NOMO-1 (cell line): ENCODE data around the gene DOC2A.

Experiments used
- DNase-seq, 2 experiments: peaks; one replicate each; lab custom pipeline; 2025; ENCODE audit not compliant: unreplicated experiment in 2 of 2; lab: John Stamatoyannopoulos, UW

Gene DOC2A

DNA sequence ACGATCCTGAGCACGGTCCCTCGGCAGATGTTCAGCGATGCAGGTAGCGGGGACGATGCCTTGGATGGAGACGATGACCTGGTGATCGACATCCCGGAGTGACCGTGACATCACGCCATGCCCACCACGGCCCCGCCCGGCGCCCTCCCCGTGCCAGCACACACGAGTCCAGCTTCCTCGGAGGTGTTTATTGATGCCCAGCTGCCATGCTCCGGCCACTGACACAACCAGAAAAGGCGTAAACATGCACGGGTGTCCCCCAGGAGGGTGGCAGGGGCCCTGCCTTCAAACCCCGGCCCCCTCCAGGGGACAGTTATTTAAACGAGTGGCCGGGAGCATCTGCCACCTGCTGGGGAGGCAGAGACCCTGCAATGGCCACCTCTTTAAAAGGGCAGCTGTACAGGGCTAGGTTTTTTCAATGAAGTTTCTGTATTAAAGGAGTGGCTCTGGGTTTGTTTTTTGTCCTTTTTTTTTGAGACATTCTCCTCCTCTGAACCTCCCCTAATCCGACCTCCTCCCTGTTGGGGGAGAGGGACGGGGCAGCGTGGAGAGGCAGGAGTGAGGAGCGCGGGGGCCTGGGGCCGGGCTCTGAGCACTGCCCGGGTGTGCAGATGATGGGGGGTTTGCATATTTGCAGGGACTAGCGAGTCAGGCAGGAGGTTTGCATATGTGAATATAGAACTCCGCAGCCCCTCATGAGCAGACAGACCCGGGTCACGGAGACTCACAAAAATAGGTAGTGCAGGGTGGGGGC lies 5.3 kb downstream of the DOC2A start:
- DNase-seq: peak in 1 of 2 experiments; percentile 30

DNA sequence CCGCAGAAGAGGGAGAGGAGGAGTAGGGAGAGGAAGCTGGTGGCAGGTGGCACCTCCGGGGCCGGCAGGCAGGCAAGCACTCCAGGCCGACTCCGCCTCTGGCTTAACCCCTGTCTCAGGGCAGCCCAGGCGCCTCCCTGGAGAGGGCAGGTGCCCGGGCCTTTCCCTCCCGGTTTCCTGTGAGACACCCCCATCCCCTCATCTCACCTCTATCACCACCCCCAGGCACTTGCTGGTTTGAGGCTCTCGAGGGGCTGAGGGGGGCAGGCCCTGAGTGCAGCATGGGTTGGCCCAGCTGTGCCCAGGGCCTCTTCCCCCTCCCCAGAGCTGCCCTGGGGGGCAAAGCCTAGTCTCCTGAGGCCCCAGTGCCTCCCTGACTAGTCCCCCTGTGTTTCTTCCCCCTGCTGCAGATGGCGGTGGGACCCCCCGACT lies 6.0 kb downstream of the DOC2A start:
- no peak for DNase-seq

DNA sequence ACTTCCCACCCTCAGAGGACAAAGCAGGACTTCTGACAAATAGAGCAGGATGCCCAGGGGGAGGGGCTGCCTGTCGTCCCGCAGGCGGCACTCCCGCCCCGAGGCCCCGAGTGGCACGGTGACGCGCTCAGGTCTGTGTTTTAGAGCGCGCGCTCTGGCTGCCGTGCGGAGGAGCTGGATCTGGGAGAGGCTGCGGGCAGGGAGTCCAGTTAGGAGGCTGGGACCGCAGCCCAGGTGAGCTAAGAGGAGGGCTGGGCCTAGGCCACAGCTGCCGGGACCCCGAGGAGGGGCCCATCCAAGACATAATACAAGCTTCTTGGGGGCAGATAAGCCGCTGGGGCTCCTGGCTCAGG lies 6.4 kb downstream of the DOC2A start:
- no peak for DNase-seq

DNA sequence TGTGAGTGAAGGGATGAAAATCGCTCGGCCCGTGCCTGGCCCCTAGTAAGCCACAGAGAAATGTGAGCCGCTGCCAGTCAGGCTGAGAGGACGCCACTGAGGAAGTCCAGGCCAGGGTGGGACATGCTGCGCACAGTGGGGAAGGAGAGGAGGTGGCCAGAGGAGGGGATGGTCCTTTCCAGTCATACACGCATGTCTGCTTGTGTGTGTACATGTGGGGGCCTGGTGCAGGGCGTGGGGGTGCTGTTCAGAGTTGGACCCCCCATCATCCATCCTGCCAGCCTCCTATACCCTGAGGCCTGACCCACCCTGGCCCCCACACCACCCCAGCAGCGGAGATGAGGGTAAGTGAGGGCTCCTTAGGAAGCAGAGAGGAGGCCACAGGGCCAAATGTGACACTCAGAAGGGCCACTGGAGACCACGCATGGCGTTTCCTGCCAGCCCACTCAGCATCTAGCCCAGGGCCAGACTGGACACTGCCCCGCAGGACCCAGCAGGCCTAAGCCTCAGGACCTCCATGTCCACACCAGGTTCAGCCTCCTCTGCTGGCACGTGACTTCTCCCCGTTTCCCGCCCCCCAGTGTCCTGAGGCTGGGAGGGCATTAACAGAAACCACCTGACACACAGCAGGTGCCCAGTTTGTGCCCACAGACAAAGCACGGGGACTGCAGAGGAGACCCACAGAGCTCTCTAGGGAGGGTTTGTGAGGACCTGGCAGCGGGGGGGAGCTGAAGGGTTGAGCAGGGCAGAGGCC lies 7.0 kb downstream of the DOC2A start:
- DNase-seq: no peak

DNA sequence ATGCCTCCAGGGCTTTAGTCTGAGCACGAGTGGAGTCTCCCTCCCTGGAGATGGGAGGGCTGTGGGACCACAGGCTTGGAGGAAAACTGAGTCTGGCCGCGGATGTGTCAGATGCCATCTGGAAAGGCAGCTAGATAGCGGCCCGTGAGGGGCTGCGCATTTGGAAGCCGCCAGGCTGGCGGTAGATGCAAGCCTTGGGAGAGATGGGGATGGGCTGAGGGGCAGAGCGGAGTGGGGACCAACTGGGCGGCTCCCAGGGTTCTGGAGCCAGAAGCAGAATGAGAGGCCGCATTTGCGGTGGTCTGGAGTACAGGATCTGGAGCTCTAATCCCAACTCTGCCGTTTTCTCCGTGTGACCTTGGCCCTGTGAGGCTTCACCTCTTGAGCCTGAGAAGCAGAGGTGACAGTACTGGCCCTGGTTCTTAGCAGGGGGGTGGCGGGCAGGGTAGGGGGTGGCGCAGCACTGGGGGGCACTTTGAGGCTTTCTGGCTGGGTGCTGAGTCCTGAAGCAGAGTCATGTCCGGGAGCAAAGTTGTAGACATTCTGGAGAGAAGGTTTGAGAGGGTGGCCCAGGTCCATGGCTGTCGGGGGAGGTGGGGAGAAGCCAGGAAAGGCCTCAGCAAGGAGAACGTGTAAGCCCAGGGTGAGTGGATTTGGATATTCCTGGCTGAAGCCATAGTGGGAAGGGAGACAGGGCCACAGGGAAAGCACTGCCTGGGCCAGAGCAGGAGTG lies 8.0 kb downstream of the DOC2A start:
- DNase-seq: no peak

DNA sequence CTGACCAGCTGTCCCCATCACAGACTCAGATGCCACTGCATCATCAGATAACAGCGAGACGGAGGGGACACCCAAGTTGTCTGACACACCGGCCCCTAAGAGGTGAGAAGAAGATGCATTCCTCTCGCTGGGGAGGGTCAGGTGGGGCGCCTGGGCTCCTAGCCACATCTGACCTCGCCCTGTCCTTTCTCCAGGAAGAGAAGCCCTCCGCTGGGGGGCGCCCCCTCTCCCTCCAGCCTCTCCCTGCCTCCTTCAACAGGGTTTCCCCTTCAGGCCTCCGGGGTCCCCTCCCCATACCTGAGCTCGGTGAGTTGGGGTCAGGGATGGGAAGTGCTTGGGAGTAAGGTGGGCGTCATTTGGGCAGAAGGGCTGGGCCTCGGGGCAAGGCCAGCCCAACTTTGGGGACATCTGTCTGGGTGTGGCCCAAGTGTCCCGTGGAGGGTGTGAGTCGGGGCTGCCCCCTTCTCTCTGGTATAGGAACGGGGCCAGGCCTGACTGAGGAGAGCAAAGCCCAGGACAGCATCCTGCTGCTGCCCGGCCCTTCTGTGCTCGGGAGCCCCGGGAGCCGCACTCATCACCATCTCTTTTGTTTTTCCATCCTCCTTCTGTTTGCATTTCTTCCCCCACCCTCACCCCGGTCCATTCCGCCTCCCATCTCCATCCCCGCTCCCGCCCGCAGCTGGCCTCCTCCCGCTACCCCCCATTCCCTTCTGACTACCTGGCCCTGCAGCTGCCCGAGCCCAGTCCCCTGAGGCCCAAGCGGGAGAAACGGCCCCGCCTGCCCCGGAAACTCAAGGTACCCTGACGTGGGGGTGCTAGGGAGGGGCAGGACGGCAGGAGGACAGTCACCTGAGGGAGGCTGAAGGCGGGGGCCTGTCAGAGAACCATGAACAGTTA lies 9.8 kb downstream of the DOC2A start:
- DNase-seq: no peak

DNA sequence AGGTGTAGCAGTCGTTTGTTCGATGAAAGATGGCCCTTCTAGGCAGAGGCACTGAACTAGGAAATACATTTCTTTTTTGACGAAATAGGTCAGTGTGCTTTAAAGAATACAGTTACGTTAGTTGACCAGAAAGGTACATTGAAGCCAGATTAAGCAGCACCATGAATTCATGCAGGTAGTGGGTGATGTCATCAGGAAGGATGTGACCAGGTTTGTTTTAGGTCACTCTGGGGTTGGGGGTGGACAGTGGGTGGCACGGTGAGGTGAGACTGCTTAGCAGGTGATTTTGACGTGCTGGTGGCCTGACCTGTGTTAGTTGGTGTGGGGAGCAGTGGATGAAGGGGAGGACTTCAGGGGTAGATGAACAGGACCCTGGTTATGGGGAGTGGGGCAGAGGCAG lies 11.2 kb downstream of the DOC2A start:
- no peak for DNase-seq

DNA sequence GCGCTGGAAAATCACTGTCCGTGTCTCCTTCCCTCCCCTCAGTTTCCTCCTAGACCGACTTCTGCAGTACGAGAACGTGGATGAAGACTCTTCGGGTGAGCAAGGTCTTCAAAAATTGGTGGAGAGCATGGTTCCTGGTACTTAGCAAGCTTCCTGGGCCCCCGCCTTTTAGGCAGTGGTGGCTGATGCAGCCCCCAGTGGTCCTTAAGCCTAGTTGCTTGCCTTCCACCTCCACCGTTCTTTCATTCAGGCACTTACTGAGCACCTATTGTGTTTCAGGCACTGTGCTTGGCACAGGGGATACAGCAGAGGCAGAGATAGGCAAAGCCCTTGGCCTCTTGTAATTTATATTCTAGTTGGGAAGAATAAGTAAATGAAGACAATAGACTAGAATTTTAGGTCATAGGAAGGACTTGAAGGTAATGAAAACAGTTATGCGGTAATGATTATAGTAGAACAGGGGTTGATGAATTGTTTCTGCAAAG lies 14.0 kb downstream of the DOC2A start:
- no peak for DNase-seq

DNA sequence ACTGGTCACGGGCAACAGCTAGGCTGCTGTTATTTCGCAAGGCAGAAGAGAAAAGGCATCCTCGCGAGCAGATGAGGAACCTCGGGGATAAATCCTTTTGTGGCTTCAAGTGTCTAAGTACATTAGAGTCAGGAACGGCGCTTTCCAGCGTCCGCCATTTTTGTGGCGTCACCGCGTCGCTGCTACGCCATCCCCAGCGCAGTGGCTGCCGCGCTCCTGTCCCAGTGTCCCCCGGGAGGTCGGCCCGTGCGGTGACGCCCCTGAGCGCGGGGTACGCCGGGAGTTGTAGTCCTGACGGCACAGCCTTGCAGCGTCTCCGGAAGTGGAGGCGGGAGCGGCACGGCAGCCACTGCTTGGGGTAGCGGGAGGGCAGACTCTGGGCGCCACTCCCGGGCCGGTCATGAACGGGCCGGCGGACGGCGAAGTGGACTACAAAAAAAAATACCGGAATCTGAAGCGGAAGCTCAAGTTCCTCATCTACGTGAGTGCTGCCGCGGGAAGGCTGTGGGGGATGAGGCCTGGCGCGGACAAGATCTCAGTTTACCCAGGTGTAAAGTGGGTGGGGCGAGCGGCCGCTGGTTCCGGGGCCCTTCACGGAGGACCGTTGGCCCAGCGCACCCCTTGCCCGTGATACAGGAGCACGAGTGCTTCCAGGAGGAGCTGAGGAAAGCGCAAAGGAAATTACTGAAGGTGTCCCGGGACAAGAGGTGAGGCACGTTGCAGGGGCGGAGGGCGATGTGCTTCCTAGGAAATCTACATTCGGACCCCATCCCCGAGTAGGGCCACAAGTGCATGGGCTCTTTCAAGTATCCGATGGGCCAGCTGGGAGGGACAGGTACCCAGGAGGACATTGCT lies 14.7 kb downstream of the DOC2A start, which contains the start of gene INO80E:
Gene INO80E (plus strand): TSS at position 331 of the 855 bp plus-strand sequence. CDS start 70 bp downstream, at position 401.
- peak; percentile 97 for DNase-seq

DNA sequence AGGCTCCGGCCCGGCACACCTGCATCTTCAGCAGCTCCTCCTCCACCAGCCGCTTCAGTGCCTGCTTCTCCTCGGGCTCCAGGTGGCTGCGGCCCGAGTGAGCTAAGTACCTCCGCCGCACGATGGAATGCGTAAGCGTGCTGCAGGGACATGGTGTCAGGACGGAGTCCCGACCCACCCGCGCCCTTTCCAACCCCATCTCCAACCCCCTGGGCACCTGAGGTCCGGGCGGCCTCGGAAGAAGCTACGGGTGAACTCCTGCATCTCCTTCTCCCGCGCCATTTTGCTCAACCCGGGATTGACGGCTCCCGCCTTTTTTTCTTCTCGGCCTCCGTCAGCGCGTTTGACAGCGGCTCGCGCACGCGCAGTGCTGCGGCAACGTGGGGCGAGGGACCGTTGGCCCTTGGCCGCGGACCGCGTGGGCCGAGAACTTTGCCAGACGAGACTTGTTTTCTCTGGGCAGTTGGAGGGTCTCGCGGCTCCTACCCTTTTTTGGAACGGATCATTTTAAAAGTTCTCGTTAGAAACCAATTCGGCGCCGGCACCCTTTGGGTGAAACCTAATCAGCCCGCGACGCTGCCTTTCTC lies 15.4 kb downstream of the DOC2A start, which contains the start of gene HIRIP3:
Gene HIRIP3 (minus strand): TSS at position 294 of the 587 bp plus-strand sequence. CDS start 12 bp downstream, at position 282.
- peak; percentile 82 to 90 for DNase-seq

DNA sequence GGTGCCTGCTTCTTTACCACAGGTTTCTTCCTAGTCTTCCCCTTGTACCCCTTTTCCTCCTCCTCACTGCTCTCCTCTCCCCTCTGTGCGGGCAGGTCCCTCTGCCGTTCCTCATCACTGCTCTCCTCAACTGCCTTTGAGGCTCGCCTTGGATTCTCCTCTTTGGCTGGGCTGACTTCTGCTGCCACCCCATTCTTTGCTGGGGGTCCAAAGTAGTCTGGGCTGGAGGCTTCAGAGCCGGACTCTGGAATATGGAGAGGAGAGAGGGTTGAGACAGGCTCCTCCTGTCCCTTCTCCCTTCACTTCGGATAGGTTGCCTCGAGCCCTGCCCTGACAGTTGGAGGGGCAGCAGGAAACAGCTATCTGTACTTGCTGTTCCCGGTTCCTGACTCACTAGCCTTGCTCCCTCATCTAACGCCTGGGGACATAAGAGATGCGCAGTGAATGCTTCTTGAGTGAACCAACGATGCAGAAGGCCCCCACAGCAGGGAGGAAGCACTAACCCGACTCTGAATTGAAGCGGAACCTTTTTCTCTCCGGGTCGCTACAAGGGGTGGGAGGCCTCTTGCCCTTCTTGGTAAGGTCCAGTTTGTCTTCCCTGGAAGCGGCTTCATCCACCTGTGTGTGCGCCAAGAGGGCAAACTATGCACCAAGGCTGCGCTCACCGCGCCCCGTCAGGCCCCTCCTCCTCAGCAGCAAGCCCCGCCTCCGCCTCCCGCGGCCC lies 16.1 kb downstream of the DOC2A start:
- DNase-seq: peak in 1 of 2 experiments; percentile 56

DNA sequence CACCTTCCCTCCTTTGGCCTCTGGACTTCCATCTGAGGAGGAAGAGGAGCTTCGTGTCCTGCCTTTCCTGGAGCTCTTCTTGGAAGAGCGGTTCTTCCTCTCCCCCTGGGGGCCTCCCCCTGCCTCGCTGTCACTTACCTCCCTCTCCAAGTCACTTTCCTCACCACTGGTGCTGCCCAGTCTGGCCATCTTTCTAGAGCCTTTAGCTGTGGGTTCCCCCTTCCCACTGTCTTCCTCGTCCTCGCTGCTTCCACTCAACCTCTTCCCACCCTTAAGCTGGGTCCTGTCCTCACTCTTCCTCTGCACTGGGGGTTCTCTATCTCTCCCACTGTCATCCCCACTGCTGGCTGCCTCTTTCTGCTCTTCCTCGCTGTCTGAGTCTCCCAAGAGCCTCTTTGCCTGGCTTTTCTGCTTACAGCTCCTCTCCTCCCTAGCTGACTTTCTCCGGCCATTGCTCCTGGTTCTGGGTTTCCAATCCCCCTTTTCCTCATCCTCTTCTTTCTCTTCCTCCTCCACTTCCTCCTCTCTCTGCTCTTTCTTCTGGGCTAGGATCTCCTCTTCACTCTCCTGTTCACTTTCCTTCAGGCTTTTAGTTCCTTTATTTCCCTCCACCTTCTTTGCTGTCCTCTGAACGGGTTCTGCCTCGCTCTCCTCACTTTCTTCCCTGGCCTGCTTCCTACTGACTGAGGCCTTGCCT lies 16.8 kb downstream of the DOC2A start:
- DNase-seq: no peak

DNA sequence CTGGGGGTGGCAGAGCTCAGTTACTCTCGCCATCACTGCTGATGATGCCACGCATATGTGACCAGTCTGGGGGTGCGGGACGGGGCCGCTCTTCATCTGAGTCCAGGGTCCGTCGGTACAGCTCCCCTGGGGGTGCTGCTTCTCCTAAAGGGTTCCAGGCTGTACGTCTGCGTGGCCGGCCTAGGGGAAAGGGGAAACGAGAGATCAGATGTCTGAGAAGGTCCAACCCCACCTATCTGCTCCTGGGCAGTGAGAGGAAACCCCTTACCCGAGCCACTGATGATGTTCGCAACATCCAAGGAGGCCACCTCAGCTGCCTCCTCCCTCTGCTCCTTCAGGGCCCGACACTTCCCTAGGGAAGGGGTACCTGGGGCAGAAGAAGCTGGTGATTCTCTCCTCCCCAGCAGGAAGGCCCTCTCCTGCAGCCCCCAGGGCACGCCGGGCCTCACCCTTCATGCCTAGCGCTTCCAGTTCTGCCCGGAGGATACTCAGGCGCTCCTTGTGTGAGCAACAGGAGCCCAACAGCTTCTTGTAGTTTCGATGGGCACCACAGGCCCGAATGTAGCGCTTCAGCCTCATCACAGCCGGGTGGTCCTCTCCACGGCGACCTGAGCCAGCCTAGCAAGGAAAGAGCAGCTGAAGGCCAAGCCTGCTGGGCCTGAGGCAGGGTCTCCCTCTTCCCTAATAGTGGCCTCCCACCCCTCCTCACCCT lies 17.5 kb downstream of the DOC2A start:
- DNase-seq: no peak

DNA sequence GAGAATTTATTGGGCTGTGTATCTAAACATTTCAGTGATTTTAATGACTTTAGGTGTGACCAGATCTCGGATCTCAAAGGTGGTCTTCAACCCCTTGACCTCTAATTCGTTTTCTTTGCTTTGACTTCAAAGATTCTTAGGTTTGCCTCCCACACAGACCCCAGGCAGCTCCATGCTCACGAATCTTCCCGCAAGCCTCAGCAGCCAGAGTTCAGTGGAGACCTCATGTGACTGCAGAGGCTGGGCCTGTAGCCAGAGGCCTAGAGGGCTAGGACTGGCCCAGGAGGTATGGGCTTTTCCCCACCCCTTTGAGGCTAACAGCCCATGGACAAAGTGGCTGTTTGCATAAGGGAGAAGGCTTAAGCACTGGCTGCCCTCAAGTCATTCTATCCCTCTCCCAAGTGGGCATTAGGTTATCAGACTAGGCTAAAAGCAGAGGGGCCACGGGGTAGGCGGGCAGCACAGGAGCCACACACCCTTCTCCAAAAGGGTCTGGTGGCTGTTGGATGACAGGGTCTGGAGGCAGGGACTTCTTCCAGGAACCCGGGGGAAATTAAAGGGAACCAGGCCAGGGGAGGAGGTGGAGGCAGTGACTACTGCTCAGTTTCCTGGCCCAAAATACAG lies 18.4 kb downstream of the DOC2A start:
- no peak for DNase-seq

DNA sequence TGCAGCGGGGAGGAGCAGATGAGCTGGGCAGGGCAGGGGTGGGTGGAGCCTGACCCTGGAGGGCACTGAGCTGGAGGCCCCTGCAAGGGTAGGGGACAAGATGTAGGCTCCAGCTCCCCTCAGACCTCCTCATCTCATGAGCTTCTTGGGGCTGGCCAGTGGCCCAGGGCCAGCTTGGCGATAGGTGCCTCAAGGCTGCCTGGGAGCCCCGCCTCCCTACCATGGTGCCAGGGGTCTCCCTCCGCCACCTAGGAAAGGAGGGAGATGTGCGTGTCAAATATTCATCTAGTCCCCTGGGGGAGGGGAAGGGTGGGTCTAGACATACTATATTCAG lies 19.3 kb downstream of the DOC2A start:
- DNase-seq: no peak

DNA sequence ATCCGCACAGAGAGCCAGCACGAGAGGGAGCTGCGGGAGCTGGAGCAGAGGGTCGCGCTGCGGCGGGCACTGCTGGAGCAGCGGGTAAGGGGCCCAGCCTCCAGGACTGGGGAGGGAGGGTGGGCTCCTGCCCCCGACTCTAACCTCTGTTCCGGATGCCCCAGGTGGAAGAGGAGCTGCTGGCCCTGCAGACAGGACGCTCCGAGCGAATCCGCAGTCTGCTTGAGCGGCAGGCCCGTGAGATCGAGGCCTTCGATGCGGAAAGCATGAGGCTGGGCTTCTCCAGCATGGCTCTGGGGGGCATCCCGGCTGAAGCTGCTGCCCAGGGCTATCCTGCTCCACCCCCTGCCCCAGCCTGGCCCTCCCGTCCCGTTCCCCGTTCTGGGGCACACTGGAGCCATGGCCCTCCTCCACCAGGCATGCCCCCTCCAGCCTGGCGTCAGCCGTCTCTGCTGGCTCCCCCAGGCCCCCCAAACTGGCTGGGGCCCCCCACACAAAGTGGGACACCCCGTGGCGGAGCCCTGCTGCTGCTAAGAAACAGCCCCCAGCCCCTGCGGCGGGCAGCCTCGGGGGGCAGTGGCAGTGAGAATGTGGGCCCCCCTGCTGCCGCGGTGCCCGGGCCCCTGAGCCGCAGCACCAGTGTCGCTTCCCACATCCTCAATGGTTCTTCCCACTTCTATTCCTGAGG lies 19.8 kb downstream of the DOC2A start:
- DNase-seq: no peak
